ENCODE measurements around the gene ATP6V1F.

ATP6V1F gene

DNA sequence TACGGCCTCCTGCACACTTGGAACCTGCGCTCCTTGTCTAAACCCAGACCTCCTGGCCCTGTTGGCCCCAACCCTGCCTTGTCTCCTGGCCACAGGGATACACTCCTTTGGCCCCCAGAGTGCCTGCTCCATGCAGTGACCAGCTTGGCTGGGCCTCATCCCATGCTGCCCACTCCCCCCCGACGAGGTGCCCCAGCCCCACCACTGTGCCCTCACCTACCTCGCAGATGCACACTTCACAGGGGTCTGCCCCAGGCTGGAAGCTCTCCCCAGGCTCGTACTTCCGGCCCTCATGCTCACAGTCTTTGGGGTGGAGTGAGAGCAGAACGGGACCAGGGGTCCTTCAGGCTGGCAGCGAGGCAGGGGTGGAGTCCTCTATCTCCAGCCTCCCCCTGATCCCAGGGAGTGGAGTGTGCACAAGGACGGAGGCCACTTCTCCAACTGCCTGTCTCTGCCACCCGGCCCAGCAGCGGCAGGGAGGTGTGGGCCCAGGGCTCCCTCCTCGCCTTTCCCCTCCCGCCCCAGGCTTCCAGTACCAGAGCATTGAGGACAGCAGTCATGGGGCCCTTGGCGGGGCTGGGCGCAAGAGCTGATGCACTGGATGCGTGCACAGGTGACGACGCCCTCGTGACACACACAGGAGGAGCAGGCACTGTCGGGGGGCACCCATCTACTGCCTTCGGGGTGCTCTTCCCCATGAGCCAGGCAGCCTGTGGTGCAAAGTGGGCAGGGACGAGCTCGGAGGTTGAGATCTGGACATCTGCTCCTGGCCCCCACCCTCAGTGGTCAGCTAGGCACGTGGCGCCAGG, 22.1 kb downstream of the ATP6V1F start:
- no peak for DNase-seq

DNA sequence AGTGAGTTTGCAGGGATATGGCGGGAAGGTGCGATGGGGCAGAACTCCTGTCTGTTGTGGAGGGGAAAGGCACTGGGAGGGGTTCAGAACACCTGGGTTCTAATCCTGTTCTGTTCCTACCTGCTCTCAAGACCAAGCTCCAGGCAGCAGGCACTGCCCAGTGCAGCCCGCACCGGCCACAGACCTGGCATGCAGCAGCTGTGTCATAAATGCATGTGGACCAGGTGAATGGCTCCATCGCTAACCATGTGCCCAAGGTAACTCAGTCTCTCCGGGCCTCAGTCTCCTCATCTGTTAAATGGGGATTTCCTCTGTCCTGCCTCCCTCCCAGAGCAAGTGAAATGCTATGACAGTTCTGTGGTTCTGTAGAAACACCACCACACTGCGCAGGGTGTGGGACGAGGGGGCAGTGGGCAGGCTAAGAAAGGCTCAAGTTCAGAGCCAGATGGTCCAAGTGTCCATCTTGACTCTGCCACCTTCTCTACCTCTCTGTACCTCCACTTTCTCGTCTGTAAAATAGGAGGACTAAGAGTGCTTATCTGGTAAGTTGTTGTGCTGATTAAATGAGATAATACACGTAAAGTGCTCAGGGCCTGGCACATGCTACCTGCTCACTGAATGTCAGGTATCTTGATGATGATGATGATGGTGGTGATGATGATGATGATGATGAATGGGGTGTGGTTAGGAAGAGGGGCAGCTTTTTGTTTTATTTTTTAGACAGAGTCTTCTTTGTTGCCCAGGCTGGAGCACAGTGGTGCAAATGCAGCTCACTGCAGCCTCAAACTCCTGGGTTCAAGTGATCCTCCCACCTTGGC, 22.9 kb downstream of the ATP6V1F start:
- no peak for DNase-seq

DNA sequence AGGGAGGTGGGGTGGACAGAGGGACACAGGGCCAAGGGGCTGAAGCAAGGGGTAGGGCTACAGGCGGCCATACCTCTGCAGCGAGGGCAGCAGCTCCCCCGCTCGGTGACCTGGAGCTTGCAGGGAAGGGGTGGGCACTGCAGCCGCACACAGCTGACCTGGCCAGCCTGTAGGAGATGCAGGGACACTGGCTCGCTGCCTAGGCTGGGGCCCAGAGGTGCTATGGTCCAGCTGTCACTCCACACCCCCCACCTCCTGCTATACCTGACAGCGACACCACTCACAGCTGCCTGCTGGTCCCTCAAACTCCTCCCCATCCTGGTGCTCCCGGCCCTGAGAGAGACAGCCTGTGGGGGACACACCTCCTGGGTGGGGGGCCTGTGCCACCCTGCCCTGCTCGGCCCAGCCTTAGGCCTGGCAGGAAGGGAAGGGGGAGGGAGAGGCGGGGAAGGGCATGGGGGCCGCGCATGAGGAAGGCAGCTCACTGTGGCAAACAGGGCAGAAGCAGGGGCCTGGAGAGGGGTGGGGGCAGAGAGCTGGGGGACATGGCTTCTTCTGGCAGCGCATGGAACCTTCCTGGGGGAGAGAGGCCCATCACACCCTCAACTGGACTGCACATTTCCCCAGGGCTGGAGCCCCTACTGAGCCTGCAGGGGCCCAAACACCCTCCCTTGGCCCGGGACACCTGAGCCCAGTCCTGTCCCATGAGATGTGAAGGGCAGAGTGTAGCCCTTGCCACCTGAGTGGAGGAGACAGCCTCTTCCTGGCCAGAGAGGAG, 23.9 kb downstream of the ATP6V1F start:
- DNase-seq, result no peak

DNA sequence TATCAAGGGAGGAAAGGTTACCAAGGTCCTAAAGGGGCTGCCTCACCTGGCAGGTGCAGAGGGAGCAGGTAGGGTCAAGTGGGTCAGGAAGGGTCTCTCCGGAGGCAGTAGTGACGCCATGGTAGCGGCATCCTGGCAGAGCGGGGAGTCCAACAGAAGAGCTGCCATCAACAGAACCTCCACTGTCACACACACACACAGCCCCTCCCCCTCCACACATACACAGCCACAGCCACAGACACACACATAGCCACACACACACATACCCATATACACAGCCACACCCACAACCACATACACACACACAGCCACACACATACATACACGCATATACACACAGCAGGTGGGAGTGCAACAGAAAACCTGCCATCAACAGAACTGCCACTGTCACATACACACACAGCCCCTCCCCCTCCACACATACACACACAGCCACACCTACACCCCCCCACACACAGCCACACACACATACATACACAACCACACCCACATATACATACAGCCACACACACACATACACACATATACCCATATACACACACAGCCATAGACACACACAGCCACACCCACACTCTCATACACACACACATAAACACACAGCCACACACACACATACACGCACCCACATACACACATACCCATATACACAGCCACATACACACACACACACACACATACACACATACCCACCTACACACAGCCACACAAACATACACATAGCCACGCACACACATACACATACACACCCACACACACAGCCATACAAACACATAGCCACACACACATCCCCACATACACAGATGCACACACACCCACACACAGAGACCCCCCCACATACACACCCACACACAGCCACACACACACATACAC, 24.7 kb downstream of the ATP6V1F start:
- no peak for DNase-seq

DNA sequence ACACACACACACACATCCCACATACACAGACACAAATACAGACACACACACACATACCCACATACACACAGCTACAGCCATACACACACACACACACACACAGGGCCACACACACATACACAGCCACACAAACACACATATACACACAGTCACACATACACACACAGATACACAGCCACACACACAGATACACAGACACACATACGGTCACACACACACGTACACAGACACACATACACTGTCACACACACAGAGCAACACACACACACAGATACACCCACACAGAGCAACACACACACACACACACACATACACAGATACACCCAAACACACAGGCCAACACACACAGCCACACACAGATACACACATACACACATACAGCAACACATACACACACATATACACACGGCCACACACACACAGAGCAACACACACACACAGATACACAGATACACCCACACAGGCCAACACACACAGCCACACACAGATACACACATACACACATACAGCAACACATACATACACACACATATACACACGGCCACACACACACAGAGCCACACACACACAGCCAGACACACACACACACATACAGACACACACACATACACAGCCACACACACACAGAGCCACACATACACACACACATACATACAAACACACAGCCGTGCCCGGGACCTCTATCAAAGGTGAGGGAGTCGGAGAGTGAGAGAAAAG, 25.5 kb downstream of the ATP6V1F start:
- DNase-seq, result no peak

DNA sequence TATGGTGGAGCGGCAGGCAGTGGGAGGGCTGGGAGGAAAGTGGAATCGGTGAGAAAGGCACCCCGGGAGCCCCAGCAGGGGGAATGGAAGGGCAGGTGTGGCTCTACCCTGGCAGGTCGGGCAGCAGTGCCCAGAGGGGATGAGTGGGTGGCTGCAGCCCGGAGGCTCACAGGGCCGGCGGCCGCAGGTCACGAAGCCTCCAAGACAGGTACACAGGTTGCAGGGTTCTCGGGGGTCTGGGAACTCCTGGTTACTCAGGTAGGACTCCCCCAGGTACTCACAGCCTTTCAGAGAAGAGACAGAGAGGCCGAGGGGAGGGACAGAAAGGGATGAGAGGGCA, 26.1 kb downstream of the ATP6V1F start:
- no peak for DNase-seq

DNA sequence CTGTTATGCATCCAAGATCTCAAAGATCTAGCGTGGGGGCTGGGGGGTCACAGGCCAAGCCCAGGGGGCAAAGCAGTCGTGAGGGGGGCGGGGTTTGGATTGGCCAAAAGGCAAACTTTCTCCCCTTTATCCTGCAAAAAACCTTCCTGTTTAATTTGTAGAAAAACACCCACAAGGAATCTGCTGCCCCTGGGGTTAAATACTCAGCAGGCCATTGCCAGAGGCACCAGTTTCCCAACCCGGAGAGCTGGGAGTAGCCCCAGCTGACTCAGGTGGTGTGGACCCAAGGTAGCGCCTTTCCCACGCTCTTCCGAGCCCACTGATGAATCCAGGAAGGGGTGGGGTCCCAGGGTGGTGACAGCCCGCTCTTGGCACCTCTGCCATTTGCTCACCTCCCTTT, 26.5 kb downstream of the ATP6V1F start:
- no peak for DNase-seq

DNA sequence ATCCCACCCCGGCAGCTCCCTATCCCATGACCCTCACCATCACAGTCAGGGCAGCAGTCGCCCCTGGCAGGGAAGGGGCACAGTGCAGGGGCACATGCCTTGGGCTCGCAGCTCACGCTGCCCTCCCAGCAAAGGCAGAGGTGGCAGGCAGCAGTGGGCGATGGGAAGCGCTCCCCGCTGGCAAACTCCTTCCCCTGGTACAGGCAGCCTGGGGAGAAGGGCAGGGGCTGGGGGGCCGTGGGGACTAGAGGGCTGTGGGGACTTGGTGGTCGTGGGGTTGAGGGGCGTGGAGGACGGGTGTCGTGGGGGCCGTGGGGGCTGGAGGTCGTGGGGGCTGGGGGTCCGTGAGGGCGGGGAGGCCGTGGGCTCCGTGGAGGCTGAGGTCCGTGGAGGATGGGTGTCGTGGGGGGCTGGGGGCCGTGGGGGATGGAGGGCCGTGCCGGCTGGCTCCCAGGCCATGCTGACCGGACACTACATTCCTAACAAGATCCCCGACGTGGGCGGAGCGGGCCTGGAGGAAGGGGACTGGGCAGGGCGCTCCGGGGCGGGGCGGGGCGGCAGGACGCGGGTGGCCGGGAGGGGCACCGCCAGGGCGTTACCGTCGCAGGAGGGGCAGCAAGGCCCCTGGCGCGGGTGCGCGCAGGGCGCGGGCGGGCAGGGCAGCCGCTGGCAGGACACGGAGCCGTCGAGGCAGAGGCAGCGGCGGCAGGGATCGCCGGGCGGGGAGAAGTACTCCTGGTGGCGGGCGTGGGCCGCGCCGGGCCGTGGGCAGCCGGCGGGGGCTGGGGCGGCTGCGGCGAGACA, 27.9 kb downstream of the ATP6V1F start:
- DNase-seq, result no peak

DNA sequence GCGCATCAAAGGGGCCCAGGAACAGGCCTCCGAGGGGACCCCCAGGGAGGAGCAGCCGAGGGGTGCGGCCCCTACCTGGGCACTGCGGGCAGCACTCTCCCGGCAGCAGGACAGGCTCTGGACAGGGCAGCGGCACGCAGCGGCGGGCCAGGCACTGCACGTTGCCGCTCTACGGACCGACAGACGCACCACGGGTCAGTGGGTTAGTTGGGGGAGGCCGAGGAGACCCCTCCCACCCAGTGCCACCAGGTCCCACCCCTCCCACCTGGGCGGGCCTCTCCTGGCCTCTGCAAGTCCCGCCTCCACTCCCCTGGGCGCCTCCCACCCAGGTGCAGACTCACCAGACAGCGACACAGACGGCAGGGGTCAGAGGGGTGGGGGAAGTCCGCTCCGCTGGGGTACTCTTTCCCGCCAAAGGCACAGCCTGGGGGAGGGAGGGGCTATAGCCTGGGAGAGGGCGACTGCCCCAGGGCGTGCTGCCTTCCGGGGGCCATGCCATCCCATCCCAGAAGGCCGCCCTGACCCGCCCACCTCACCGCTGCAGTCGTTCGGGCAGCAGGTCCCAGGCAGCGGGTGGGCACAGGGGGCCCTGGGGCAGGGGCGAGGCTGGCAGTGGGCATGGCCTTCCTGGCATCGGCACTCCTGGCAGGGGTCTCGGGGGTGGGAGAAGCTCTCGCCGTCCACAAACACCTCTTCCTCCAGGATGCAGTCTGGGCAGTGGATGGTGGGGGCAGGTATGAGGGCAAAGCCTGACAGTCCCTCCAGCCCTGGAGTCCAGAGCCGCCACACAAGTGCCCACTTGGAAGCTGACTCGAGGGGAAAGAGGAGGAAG, 28.7 kb downstream of the ATP6V1F start:
- no peak for DNase-seq

DNA sequence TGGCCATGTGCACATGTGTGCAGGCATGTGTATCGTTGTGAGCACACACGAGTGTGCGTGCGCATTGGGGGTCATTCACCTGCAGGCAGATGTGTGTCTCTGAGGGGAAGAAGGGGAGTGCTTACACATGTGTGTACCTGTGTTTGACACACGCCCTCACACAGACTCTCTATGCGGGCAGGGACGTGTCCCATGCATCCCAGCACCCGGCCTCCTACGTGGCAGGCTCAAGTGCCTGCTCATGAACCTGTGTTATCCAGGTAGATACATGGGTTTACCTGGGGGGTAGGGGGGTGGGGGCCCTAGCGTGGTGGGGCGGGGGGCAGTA, 29.2 kb downstream of the ATP6V1F start:
- DNase-seq, result no peak

DNA sequence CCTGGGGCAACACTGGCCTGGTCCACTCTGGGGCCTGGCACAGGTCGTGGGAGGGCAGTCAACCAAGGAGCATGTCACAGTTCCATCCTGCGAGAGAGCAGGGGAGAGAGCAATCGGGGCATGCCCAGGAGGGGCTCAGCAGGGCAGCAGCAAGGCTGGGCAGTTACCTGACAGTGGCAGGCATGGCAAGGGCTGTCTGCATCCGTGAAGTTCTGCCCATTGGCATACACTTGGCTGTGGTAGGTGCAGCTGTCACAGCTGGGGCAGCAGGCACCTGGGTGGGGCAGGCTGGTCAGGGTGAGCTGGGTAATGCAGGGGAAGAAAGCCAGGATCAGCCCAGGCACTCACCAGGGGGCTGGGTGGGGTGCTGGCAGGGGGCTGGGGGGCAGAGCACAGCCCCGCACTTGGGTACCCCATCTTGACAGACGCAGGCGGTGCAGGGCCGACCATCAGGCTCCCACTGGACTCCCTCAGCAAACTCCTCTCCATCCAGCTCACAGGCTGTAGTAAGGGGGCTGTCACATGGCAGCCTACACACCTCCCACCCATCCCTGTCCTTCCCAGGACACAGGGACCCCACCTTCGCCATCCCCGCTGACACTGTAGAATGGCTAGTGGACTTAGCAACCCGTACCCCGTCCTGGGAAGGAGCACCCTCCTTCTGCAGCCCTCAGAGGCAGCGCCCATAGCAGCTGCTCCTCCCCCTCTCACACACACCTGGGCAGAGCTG, 30.0 kb downstream of the ATP6V1F start:
- no peak for DNase-seq

DNA sequence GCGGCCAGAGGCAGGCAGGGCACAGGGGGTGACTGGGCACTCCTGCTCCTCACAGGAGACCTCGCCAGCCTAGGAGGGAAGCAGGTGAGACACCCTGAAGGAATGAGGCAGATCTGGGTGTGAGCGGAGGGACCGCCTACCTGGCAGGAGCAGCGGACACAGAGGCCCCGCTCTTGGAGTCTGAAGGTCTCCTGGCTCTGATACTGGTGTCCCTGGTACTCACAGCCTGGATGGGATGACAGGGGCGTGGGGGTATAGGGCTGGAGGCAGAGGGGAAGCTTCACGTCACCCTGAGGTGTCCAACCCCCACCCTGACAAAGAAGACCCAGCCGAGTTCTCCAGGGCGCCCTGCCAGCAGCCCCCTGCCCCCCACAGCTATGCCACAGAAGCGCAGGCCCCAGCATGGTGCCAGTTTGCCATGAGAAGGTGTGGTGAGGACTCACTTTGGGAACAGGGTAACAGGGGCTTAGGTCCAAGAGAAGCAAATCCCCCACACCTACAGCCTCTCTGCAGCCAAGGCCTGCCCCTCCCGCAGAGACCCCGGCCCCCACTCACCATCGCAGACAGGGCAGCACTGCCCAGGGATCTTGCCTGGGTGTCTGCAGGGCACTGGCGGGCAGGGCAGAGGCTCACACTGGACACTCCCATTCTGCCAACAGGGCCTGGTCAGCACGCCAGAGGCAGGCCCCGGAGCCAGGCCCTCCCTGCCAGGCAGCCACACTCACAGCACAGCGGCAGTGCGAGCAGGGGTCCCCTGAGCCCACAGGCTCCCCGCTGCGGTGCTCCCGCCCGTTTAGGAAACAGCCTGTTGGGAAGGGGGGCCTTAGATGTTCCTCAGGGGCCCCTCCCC, 30.8 kb downstream of the ATP6V1F start:
- DNase-seq, result no peak

DNA sequence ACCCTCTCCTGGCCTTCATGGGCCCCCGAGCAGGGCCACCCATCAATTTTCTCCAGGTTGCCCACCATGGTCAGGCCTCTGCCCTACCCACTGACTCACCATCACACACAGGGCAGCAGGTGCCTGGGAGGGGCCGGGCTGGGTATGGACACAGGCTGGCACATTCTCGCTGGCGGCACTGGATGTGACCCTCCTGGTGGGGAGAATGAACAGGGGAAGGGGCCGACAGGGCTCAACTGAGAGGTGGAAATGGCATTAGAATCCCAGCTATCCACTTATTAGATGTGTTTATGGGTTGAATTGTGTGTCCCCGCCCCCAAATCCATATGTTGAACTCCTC, 31.4 kb downstream of the ATP6V1F start:
- DNase-seq, result no peak

DNA sequence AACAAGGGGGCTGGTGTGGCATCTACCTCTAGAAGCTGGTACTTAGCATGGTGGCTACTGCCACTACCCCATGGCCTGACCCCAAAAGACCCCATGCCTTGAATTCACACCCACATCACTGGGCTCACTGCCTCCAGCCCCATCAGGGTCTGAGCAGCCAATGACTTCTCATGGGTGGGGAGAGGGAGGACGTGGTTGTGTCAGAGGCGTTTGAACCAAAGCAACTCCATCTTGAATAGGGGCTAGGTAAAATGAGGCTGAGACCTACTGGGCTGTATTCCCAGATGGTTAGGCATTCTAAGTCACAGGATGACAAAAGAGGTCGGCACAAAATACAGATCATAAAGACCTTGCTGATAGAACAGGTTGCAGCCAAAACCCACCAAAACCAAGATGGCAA, 32.7 kb downstream of the ATP6V1F start:
- no peak for DNase-seq

DNA sequence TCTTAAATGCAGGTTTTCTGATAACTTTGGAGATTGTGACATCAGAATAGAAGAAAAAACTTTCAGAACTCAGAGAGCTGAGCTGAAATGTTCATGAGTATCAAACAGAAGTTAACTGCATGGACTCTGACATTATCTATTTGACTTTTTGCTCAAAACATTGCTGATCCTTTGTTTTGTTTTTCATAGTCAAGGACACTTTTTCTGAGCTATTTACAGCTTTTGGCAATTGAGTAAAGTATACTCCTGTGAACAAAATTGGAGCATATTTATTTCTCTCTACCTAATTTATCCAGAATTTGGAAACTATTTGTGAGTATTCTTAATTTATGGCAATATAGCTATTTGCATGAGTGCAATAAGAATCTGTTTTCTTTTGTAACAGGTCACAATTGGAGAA, 36.7 kb downstream of the ATP6V1F start:
- DNase-seq, result no peak

DNA sequence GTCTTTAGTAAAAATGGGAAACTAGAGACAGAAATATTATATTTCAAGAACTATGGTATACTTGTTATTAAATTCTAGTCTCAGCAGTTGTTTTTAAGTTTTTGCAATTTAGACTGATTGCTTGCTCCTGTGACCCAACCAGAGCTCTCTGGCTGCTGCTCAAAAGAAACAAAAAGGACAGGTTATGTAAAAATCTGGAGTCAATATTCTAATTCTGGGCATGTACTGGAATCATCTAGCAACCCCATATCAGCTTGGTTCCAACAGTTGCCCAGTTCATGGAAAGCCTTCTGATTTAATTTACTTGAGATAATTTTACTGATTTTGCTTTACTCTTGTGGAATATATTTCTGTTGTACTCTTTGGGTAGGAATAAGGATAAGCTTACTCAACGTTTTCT, 37.6 kb downstream of the ATP6V1F start:
- DNase-seq, result no peak

DNA sequence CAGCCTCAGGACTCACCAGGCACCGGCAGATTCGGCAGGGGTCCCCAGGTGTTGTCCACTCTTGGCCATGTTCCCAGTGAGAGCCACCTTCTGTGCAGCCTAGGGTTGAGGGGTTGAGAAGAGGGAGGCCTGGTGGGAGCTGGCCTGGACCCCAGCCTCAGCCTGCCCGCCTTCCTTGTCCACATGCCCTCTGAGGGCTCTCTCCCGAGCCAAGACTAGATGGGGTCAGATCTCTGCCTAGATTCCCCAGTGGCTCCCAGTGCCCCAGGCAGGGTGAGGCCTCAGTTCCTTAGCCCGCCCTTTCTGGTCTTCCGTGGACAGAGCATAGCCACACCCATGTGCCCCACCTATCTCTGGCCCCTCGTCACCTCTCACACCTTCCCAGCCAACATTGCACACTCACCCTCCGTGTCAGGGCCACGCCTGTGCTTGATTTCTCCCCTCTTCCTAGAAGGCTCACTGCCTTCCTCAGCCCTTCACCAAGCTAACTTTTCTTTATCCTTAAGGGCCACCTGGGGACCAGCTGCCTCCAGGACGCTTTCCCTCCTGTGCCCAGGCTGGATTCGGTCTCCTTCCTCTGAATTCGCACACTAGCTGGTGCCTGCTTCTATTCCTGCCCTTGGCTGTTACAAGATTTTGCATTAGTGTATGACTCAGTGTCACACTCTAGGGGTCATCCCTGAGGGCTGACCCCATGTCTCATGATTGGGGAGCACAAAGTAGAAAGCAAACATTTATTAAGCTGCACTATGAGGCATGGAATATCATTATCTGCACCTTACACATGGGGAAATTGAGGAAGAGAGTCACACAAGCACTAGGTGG, 40.3 kb downstream of the ATP6V1F start:
- no peak for DNase-seq

All from NCI-H526 treated with DMSO at 0.1 percent for 48 hours (cell line).